Measurements from ENCODE around the gene ZNRD2.

The ZNRD2 gene

GRCh38 chr11:65591939-65592857 is 21.9 kb downstream of the ZNRD2 start:
- no peak for DNase-seq

- no peak for DNase-seq
Measured at GRCh38 chr11:65592858-65593517, 22.7 kb downstream of the ZNRD2 start.

- DNase-seq = no peak
Measured at GRCh38 chr11:65593518-65594414, 23.5 kb downstream of the ZNRD2 start.

GRCh38 chr11:65595131-65595530 is 24.9 kb downstream of the ZNRD2 start:
- DNase-seq = no peak

- DNase-seq = no peak
Measured at GRCh38 chr11:65595543-65596281, 25.4 kb downstream of the ZNRD2 start, which contains the start of gene KCNK7. Gene KCNK7, minus strand, starts transcription at chr11:65595800. Its CDS starts 28 bp downstream, at chr11:65595772.

- no peak for DNase-seq
Measured at GRCh38 chr11:65596520-65596919, 26.2 kb downstream of the ZNRD2 start.

GRCh38 chr11:65598258-65598699 is 28.0 kb downstream of the ZNRD2 start:
- no peak for DNase-seq

GRCh38 chr11:65599216-65599954 is 29.1 kb downstream of the ZNRD2 start:
- DNase-seq = no peak

- no peak for DNase-seq
Measured at GRCh38 chr11:65599955-65600246, 29.6 kb downstream of the ZNRD2 start.

GRCh38 chr11:65604258-65604657 is 34.0 kb downstream of the ZNRD2 start:
- DNase-seq = no peak

GRCh38 chr11:65606876-65607613 is 36.8 kb downstream of the ZNRD2 start:
- DNase-seq = no peak

GRCh38 chr11:65607614-65608426 is 37.5 kb downstream of the ZNRD2 start:
- DNase-seq = no peak

- DNase-seq = no peak
Measured at GRCh38 chr11:65609229-65609628, 39.0 kb downstream of the ZNRD2 start.

GRCh38 chr11:65609665-65610064 is 39.4 kb downstream of the ZNRD2 start:
- DNase-seq = no peak

GRCh38 chr11:65610404-65610803 is 40.1 kb downstream of the ZNRD2 start:
- DNase-seq = no peak

GRCh38 chr11:65611028-65611757 is 40.9 kb downstream of the ZNRD2 start:
- DNase-seq = no peak

GRCh38 chr11:65611758-65612603 is 41.7 kb downstream of the ZNRD2 start:
- no peak for DNase-seq

- no peak for DNase-seq
Measured at GRCh38 chr11:65612691-65613090, 42.4 kb downstream of the ZNRD2 start.
